IMR-90 (cell line): ENCODE results near the gene MICAL3. TPM values are rescaled to one million over a fixed set of nuclear protein-coding genes. Genes with fewer than 3 reads are reported as not detected.

Experiments
- ATAC-seq: fragments of 200-7000 bp; cut with Tn5 transposase; 2 replicates; pipeline ENCODE4 v1.9.1; 2020; ENCODE audit warnings: low read depth, mild to moderate bottlenecking, moderate library complexity
- BruUV-seq: library from RNA; stranded (reverse); fragments of 400-500 nt; replicated peaks from 2 replicates; lab custom pipeline; 2021; lab: Mats Ljungman, UMichigan
- CTCF ChIA-PET: fragments of 300-600 bp; formaldehyde crosslinking; extraction: SDS; loops from one replicate; lab custom pipeline; 2021; ENCODE audit warnings: antibody characterized with exemption; lab: Yijun Ruan, JAX
- POLR2A ChIA-PET: fragments of 300-600 bp; sonication (Branson Sonifier 250); formaldehyde crosslinking; loops from one replicate; lab custom pipeline; 2022; ENCODE audit warnings: antibody characterized with exemption; ENCODE audit not compliant: unreplicated experiment; lab: Charles Lee
- DNase-seq: peaks from one replicate; pipeline ENCODE4 v3.0.0; 2013
- H2AFZ ChIP-seq: replicated peaks from 2 replicates; pipeline ENCODE3; 2013; ENCODE audit warnings: low read length, mild to moderate bottlenecking; ENCODE audit not compliant: poor library complexity
- H2AK5ac ChIP-seq: 2 replicates; pipeline ENCODE4 v1.6.1; 2013; ENCODE audit warnings: low read depth, low read length, inconsistent platforms
- H2AK9ac ChIP-seq: replicated peaks from 2 replicates; pipeline ENCODE3; 2013; ENCODE audit warnings: mild to moderate bottlenecking, low read depth, low read length, moderate library complexity; ENCODE audit not compliant: poor library complexity
- H2BK120ac ChIP-seq: 2 replicates; pipeline ENCODE4 v1.6.1; 2013; ENCODE audit warnings: low read depth, low read length, inconsistent platforms
- H2BK15ac ChIP-seq: 3 replicates; pipeline ENCODE4 v1.6.1; 2013; ENCODE audit warnings: low read depth, low read length, inconsistent platforms
- H2BK20ac ChIP-seq: 2 replicates; pipeline ENCODE4 v1.6.1; 2013; ENCODE audit warnings: low read depth, mild to moderate bottlenecking, inconsistent platforms, low read length, moderate library complexity
- H2BK5ac ChIP-seq: 2 replicates; pipeline ENCODE4 v1.6.1; 2013; ENCODE audit warnings: mild to moderate bottlenecking, low read depth, low read length, inconsistent platforms; ENCODE audit not compliant: poor library complexity, severe bottlenecking
- H3K14ac ChIP-seq: replicated peaks from 2 replicates; pipeline ENCODE4 v1.6.1; 2013; ENCODE audit warnings: low read depth, low read length, inconsistent platforms
- H3K18ac ChIP-seq: 2 replicates; pipeline ENCODE4 v1.6.1; 2013; ENCODE audit warnings: low read depth, low read length, control low read depth
- H3K23ac ChIP-seq: 2 replicates; pipeline ENCODE4 v1.6.1; 2013; ENCODE audit warnings: low read depth, low read length, inconsistent platforms
- H3K27ac ChIP-seq: 2 replicates; pipeline ENCODE4 v1.5.1; 2013; ENCODE audit warnings: mild to moderate bottlenecking, control low read depth, low read length; ENCODE audit not compliant: insufficient read depth
- H3K27me3 ChIP-seq: 2 replicates; pipeline ENCODE4 v1.6.1; 2013; ENCODE audit warnings: low read length; ENCODE audit not compliant: control insufficient read depth, insufficient read depth
- H3K36me3 ChIP-seq: 2 replicates; pipeline ENCODE4 v1.6.1; 2013; ENCODE audit warnings: low read length, mixed read lengths; ENCODE audit not compliant: control insufficient read depth, insufficient read depth
- H3K4ac ChIP-seq: 2 replicates; pipeline ENCODE4 v1.6.1; 2013; ENCODE audit warnings: low read depth, low read length, inconsistent platforms
- H3K4me1 ChIP-seq: 2 replicates; pipeline ENCODE4 v1.6.1; 2013; ENCODE audit warnings: low read length, mixed read lengths; ENCODE audit not compliant: control insufficient read depth, insufficient read depth
- H3K4me2 ChIP-seq: 2 replicates; pipeline ENCODE4 v1.6.1; 2013; ENCODE audit warnings: low read depth, mild to moderate bottlenecking, control low read depth, low read length, moderate library complexity
- H3K4me3 ChIP-seq: 2 replicates; pipeline ENCODE4 v1.5.1; 2013; ENCODE audit warnings: low read depth, mild to moderate bottlenecking, control low read depth, low read length, moderate library complexity; ENCODE audit not compliant: insufficient read depth
- H3K56ac ChIP-seq: 2 replicates; pipeline ENCODE4 v1.6.1; 2013; ENCODE audit warnings: low read length, inconsistent platforms; ENCODE audit not compliant: insufficient read depth; ENCODE audit errors: extremely low read depth
- H3K79me1 ChIP-seq, 2 experiments: 2 replicates each; pipeline ENCODE4 v1.6.1; 2013; ENCODE audit warnings: low read length in 2 of 2, inconsistent platforms in 1 of 2, low read depth in 1 of 2
- H3K9ac ChIP-seq: 2 replicates; pipeline ENCODE4 v1.6.1; 2013; ENCODE audit warnings: low read depth, low read length, control low read depth
- H3K9me1 ChIP-seq: 2 replicates; pipeline ENCODE4 v1.6.1; 2013; ENCODE audit warnings: low read length, inconsistent platforms; ENCODE audit not compliant: insufficient read depth
- H3K9me3 ChIP-seq: 2 replicates; pipeline ENCODE4 v1.6.1; 2013; ENCODE audit warnings: low read length; ENCODE audit not compliant: control insufficient read depth, insufficient read depth
- H4K20me1 ChIP-seq: 2 replicates; pipeline ENCODE4 v1.6.1; 2013; ENCODE audit warnings: low read length, inconsistent platforms; ENCODE audit not compliant: insufficient read depth
- H4K5ac ChIP-seq: 2 replicates; pipeline ENCODE4 v1.6.1; 2013; ENCODE audit warnings: mild to moderate bottlenecking, low read depth, low read length, control low read depth
- H4K8ac ChIP-seq, 2 experiments: 2 replicates each; pipeline ENCODE4 v1.6.1; 2013; ENCODE audit warnings: low read depth in 2 of 2, low read length in 2 of 2, control low read depth in 1 of 2, inconsistent platforms in 1 of 2
- H4K91ac ChIP-seq: 2 replicates; pipeline ENCODE4 v1.6.1; 2013; ENCODE audit warnings: low read depth, low read length, inconsistent platforms; ENCODE audit not compliant: insufficient read depth
- FOS ChIP-seq: fragments of 150-350 bp; IDR thresholded peaks from 2 replicates; pipeline ENCODE4 v1.6.1; 2016; ENCODE audit warnings: low read depth, low read length
- NFE2L2 ChIP-seq: fragments of 150-350 bp; IDR thresholded peaks from 2 replicates; pipeline ENCODE4 v1.6.1; 2016; ENCODE audit warnings: low read depth, mild to moderate bottlenecking, low read length
- POLR2A ChIP-seq: IDR thresholded peaks from 2 replicates; pipeline ENCODE4 v1.6.1; 2012; ENCODE audit warnings: mild to moderate bottlenecking, low read depth, low read length
- RAD21 ChIP-seq: IDR thresholded peaks from 2 replicates; pipeline ENCODE4 v1.6.1; 2012; ENCODE audit warnings: low read length, improper control_type of control experiment
- RFX5 ChIP-seq: IDR thresholded peaks from 2 replicates; pipeline ENCODE4 v1.8.0; 2012; ENCODE audit warnings: low read depth, mild to moderate bottlenecking, low read length, moderate library complexity
- WGBS, 2 experiments: methylation state at CpG; one replicate each; pipeline versions ENCODE4 v1.1.5 to v1.1.7; 2013; ENCODE audit warnings: missing lambda C conversion rate in 2 of 2; ENCODE audit not compliant: insufficient read length in 1 of 2; ENCODE audit errors: extremely low coverage in 2 of 2; 5-methylcytosine and 5-hydroxymethylcytosine counted together
- dilution Hi-C: fragments of 300-500 bp; cut with HindIII; formaldehyde crosslinking; loops from one replicate; pipeline ENCODE4 v1.14.3; 2018; ENCODE audit warnings: low sequenced_read_pairs; ENCODE audit not compliant: unreplicated experiment
- in situ Hi-C: fragments of 300-500 bp; cut with MboI; formaldehyde crosslinking; loops from 3 replicates; pipeline ENCODE4 v1.14.3; 2019; ENCODE audit warnings: low sequenced_read_pairs, inconsistent platforms, mixed read lengths
- intact Hi-C: fragments of 100-400 bp; cut with micrococcal nuclease; formaldehyde crosslinking; loops from 2 replicates; pipeline ENCODE4 v1.10.0; 2022
- polyA plus RNA-seq, 3 experiments: library from polyadenylated mRNA; depleted of rRNA; stranded (reverse); fragments of >200 nt; gene quantifications; 2 replicates each; pipeline ENCODE4 v1.2.3, GENCODE V29; 2012; ENCODE audit warnings: low replicate concordance in 1 of 3
- total RNA-seq: library from RNA; depleted of rRNA; stranded (reverse); fragments of >200 nt; gene quantifications from 2 replicates; pipeline ENCODE4 v1.2.3, GENCODE V29; 2012
- TF ChIP-seq, protein P1 (sequence below): fragments of 150-350 bp; IDR thresholded peaks from 2 replicates; pipeline ENCODE4 v1.6.1; 2016; ENCODE audit warnings: low read depth, mild to moderate bottlenecking, low read length, moderate library complexity, borderline replicate concordance

MICAL3 gene
- total and polyA plus RNA-seq, 2 of the 4 experiments (the other 2 are of a cell fraction): 17.6 to 26.8 TPM

- Histone ChIP-seq H2AFZ (no peak overlapping the region), H4K8ac (no peak overlapping the region), H3K18ac (no peak overlapping the region), H3K4ac (no peak overlapping the region), H3K9ac (no peak overlapping the region), H3K9me1 (no peaks in the 10 kb centered on the region), H3K4me3 (no peak overlapping the region), H2BK5ac (no peak overlapping the region), H4K91ac (no peak overlapping the region), H3K36me3 (peaks cover 37% of the 10 kb centered on the region), H3K14ac (no peak overlapping the region), H4K20me1 (no peaks in the 10 kb centered on the region), H2BK20ac (no peak overlapping the region), H3K79me1 (0 out of 4 replicates have a peak, but pooled peaks cover 0 to 4% of the 10 kb centered on the region in 2 experiments), H3K56ac (no peak overlapping the region), H2BK120ac (no peak overlapping the region), H2AK9ac (no peak overlapping the region), H3K23ac (no peak overlapping the region), H4K5ac (no peak overlapping the region), H3K4me1 (peaks cover 7% of the 10 kb centered on the region), H2AK5ac (no peak overlapping the region), H3K27me3 (no peaks in the 10 kb centered on the region), H3K4me2 (no peak overlapping the region), H3K9me3 (no peaks in the 10 kb centered on the region), H2BK15ac (no peak overlapping the region), H3K27ac (no peak overlapping the region)
- intact Hi-C loops (loop anchor here (2.0 kb wide), 1 partner anchor 188 kb away; the partner anchor contains the start of gene PEX26), dilution Hi-C loops (no loop called here), in situ Hi-C loops (no loop called here)
- BruUV-seq: no TSS peak
- ChIA-PET POLR2A (no interaction called here), CTCF (interaction anchor here (1.0 to 1.7 kb wide), 5 partner anchors 14 to 188 kb away, joined by 3 to 6 read pairs (median 3); no protein-coding TSS in a partner anchor)
- no peak for DNase-seq
- TF ChIP-seq FOS: no peak
- no peak for TF ChIP-seq RFX5
- TF ChIP-seq NFE2L2: no peak
- no peak for TF ChIP-seq RAD21
- no peak for TF ChIP-seq POLR2A
- TF ChIP-seq, protein P1, sequence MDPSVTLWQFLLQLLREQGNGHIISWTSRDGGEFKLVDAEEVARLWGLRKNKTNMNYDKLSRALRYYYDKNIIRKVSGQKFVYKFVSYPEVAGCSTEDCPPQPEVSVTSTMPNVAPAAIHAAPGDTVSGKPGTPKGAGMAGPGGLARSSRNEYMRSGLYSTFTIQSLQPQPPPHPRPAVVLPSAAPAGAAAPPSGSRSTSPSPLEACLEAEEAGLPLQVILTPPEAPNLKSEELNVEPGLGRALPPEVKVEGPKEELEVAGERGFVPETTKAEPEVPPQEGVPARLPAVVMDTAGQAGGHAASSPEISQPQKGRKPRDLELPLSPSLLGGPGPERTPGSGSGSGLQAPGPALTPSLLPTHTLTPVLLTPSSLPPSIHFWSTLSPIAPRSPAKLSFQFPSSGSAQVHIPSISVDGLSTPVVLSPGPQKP: no peak
- 100% methylated on average over 3 of the region's 12 CpGs; no CpG with 5 or more reads in 1 of the 2 experiments for WGBS, 2 experiments
- ATAC-seq: no peak
Observed at GRCh38 chr22:17888439-17888838, 135.9 kb downstream of the MICAL3 start.
